Panc1 (cell line): Measurements from ENCODE around the gene ZCCHC14. TPM values are rescaled to one million over a fixed set of nuclear protein-coding genes. Genes with fewer than 3 reads are reported as not detected.

Source experiments
- ATAC-seq: fragments of 200-7000 bp; cut with Tn5 transposase; 2 replicates; pipeline ENCODE4 v1.9.1; 2020; ENCODE audit warnings: mild to moderate bottlenecking, moderate library complexity
- BruUV-seq: library from RNA; stranded (reverse); fragments of 400-500 nt; replicated peaks from 2 replicates; lab custom pipeline; 2021; lab: Mats Ljungman, UMichigan
- CTCF ChIA-PET: fragments of 300-600 bp; sonication (Branson Sonifier 250); formaldehyde crosslinking; loops from one replicate; lab custom pipeline; 2022; ENCODE audit warnings: antibody characterized with exemption; lab: Charles Lee
- POLR2A ChIA-PET: fragments of 300-600 bp; sonication (Branson Sonifier 250); formaldehyde crosslinking; loops from one replicate; lab custom pipeline; 2022; ENCODE audit warnings: antibody characterized with exemption; lab: Charles Lee
- DNase-seq: peaks from one replicate; pipeline ENCODE4 v3.0.0-alpha.2; 2010; ENCODE audit warnings: low read depth, low spot score
- H3K27ac ChIP-seq: 2 replicates; pipeline ENCODE4 v1.5.1; 2011; ENCODE audit warnings: mild to moderate bottlenecking, low read length, inconsistent platforms
- H3K27me3 ChIP-seq: fragments of 200-500 bp; sonication (Bioruptor generic); 2 replicates; pipeline ENCODE4 v1.6.0; 2014; ENCODE audit warnings: low read length, inconsistent platforms; ENCODE audit not compliant: control insufficient read depth, insufficient read depth
- H3K36me3 ChIP-seq: fragments of 200-500 bp; sonication (Bioruptor generic); 2 replicates; pipeline ENCODE4 v1.5.1; 2014; ENCODE audit warnings: inconsistent platforms, mild to moderate bottlenecking, low read length, moderate library complexity; ENCODE audit not compliant: control insufficient read depth, insufficient read depth
- H3K4me1 ChIP-seq: 2 replicates; pipeline ENCODE4 v1.5.1; 2011; ENCODE audit warnings: inconsistent platforms, mild to moderate bottlenecking, low read length, moderate library complexity; ENCODE audit not compliant: control insufficient read depth, insufficient read depth
- H3K4me3 ChIP-seq, 2 experiments: 2 replicates each; pipeline ENCODE4 v1.5.1; 2011 to 2012; ENCODE audit warnings: low read depth in 2 of 2, low read length in 2 of 2, mild to moderate bottlenecking in 2 of 2, inconsistent platforms in 1 of 2, moderate library complexity in 1 of 2
- H3K9me3 ChIP-seq: fragments of 200-500 bp; sonication (Bioruptor generic); 2 replicates; pipeline ENCODE4 v1.5.1; 2014; ENCODE audit warnings: low read depth, mild to moderate bottlenecking, inconsistent platforms, low read length, moderate library complexity; ENCODE audit not compliant: control insufficient read depth, insufficient read depth
- POLR2AphosphoS5 ChIP-seq: IDR thresholded peaks from 2 replicates; pipeline ENCODE4 v1.6.1; 2012; ENCODE audit warnings: mild to moderate bottlenecking, low read depth, low read length, moderate library complexity
- REST ChIP-seq, 2 experiments: IDR thresholded peaks; 2 replicates each; pipeline ENCODE4 v1.6.1; 2011 to 2012; ENCODE audit warnings: low read depth in 2 of 2, control low read depth in 1 of 2, low read length in 1 of 2, mild to moderate bottlenecking in 1 of 2, moderate library complexity in 1 of 2; ENCODE audit not compliant: insufficient read depth in 1 of 2
- SIN3A ChIP-seq: IDR thresholded peaks from 2 replicates; pipeline ENCODE4 v1.6.1; 2012; ENCODE audit warnings: low read depth, mild to moderate bottlenecking, low read length, moderate library complexity, borderline replicate concordance; ENCODE audit not compliant: insufficient read depth
- TCF7L2 ChIP-seq: IDR thresholded peaks from 2 replicates; pipeline ENCODE4 v1.6.1; 2011; ENCODE audit warnings: mild to moderate bottlenecking, low read depth, low read length, inconsistent platforms
- in situ Hi-C: cut with HindIII; loops from 2 replicates; pipeline ENCODE4 v1.10.0; 2016; ENCODE audit warnings: low sequenced_read_pairs, low pct_unique_long_range_greater_than_20kb
- intact Hi-C: fragments of 100-400 bp; cut with micrococcal nuclease; formaldehyde crosslinking; loops from one replicate; pipeline ENCODE4 v1.10.0; 2022; ENCODE audit not compliant: unreplicated experiment
- total RNA-seq: library from RNA; stranded (reverse); gene quantifications from one replicate; pipeline ENCODE4 v1.2.1, GENCODE V29; 2021; ENCODE audit not compliant: unreplicated experiment
- TF ChIP-seq, protein P1 (sequence below): fragments of 450-650 bp; IDR thresholded peaks from 2 replicates; pipeline ENCODE4 v1.5.1; 2017; ENCODE audit warnings: mild to moderate bottlenecking

Gene ZCCHC14
- total RNA-seq, 1 experiment from 2014 or later = 35.0 TPM

DNA sequence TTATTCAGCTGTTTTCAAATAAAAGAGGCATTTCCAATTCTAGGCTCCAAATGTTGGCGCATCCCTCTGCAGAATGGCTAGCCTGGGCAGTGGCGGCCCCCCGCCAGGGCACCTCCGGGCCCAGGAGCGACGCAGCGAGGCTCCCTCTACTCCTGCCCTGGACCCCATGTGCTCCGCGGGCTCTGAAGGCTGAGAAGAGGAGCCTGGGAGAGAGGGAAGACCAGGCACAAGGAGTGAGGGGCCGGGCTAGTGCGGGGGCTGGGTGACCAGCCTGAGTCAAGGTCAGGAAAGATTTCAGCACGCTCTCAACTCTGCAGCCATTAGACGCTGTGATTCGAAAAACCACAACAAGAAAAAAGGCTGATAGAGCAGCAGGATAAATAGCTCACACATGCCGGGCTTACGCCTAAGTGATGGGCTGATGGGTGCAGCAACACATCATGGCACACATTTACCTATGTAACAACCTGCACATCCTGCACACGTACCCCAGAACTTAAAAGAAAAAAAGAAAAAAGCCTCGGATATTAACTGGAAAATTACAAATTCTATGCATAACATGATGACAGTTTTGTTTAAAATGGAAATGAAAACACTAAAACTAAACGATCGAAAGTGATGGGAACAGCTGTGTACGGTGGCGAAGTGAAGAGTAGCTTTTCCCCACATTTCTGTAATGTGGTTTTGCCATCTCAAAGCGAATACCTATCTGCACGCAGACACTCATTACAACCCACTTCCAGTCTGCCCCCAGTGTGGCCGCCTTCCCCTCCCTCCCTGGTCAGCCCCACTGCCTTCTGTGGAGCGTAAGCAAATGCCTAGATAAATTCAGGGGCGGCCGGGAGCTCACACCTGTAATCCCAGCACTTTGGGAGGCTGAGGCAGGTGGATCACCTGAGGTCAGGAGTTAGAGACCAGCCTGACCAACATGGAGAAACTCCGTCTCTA is 56.3 kb downstream of the ZCCHC14 start:
- TF ChIP-seq POLR2AphosphoS5 (no peak), TCF7L2 (no peak), SIN3A (no peak), REST (IDR thresholded peaks at IDR 0.05; ENCODE audit: insufficient read depth in 1 of 2, low read depth in 2 of 2, low read length in 1 of 2) (no peak)
- TF ChIP-seq, protein P1, sequence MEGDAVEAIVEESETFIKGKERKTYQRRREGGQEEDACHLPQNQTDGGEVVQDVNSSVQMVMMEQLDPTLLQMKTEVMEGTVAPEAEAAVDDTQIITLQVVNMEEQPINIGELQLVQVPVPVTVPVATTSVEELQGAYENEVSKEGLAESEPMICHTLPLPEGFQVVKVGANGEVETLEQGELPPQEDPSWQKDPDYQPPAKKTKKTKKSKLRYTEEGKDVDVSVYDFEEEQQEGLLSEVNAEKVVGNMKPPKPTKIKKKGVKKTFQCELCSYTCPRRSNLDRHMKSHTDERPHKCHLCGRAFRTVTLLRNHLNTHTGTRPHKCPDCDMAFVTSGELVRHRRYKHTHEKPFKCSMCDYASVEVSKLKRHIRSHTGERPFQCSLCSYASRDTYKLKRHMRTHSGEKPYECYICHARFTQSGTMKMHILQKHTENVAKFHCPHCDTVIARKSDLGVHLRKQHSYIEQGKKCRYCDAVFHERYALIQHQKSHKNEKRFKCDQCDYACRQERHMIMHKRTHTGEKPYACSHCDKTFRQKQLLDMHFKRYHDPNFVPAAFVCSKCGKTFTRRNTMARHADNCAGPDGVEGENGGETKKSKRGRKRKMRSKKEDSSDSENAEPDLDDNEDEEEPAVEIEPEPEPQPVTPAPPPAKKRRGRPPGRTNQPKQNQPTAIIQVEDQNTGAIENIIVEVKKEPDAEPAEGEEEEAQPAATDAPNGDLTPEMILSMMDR = no peak
- no peak overlapping the region for H3K4me3 ChIP-seq

GRCh38 chr16:87435372-87436224 is 57.2 kb downstream of the ZCCHC14 start:
- Histone ChIP-seq H3K9me3 (no peaks in the 10 kb centered on the region), H3K27ac (no peak overlapping the region), H3K4me3 (no peak overlapping the region), H3K36me3 (no peaks in the 10 kb centered on the region), H3K27me3 (no peaks in the 10 kb centered on the region), H3K4me1 (no peaks in the 10 kb centered on the region)
- POLR2A ChIA-PET = interaction anchor here (0.5 kb wide), 1 partner anchor 180 kb away, joined by 3 read pairs; no protein-coding TSS in a partner anchor
- no TSS peak for BruUV-seq
- CTCF ChIA-PET = no interaction called here
- TF ChIP-seq POLR2AphosphoS5 (no peak), REST (IDR thresholded peaks at IDR 0.05; ENCODE audit: insufficient read depth in 1 of 2, low read depth in 2 of 2, low read length in 1 of 2) (no peak), SIN3A (no peak), TCF7L2 (no peak)
- TF ChIP-seq, protein P1 = no peak
- in situ Hi-C loops = no loop called here
- DNase-seq (no peak), ATAC-seq (peak; percentile 17; the same call in 1 of the 2 replicates)
- intact Hi-C loops = no loop called here

More for the DNA sequence above, 56.3 kb downstream of the ZCCHC14 start:
- in situ Hi-C loops (no loop called here), intact Hi-C loops (no loop called here)
- BruUV-seq = no TSS peak
- ChIA-PET CTCF (no interaction called here), POLR2A (interaction anchor here (0.5 kb wide), 1 partner anchor 179 kb away, joined by 3 read pairs; no protein-coding TSS in a partner anchor)
- H3K36me3 ChIP-seq = no peaks in the 10 kb centered on the region
- H3K9me3 ChIP-seq = no peaks in the 10 kb centered on the region
- DNase-seq (no peak), ATAC-seq (no peak)
- H3K27me3 ChIP-seq = no peaks in the 10 kb centered on the region
- no peaks in the 10 kb centered on the region for H3K4me1 ChIP-seq
- no peak overlapping the region for H3K27ac ChIP-seq
